HG02610 (cell line): ENCODE results near the gene PCDH9.
"Not testable (repeated sequence)": the region's sequence is repeated elsewhere in the genome, so short reads cannot be mapped to it uniquely, and the experiment has no call there.

Experiments
- ATAC-seq: cut with Tn5 transposase; IDR thresholded peaks from one replicate; pipeline ENCODE4 v1.9.1; 2021; ENCODE audit warnings: mild to moderate bottlenecking, moderate library complexity; ENCODE audit not compliant: unreplicated experiment

PCDH9 gene

GRCh38 chr13:66927562-66927961 lies 302.6 kb downstream of the PCDH9 start:
- no peak for ATAC-seq

- no peak for ATAC-seq
Measured at GRCh38 chr13:66926851-66927524, 303.1 kb downstream of the PCDH9 start.

- no peak for ATAC-seq
Measured at GRCh38 chr13:66926200-66926850, 303.8 kb downstream of the PCDH9 start.

DNA sequence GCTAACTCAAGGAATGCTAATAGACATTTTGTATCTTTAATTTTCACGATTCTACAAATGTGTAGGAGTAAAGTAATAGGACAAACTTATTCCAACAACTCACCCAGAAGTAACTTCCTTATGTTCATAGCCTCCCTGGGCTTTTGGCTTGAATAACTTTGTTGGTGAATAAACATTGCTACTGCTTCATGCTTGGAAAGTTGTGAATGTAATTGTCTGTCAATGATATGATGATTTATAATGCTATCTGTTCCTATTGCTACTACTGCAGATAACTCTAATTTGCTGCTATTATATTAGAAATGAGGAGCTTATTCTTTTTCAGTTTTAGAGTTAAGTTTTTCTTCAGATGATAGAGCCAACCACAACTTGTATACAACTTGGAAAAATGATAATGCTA lies 307.7 kb downstream of the PCDH9 start:
- ATAC-seq = no peak

GRCh38 chr13:66921437-66921836 lies 308.7 kb downstream of the PCDH9 start:
- ATAC-seq = no peak

- ATAC-seq = no peak
Measured at GRCh38 chr13:66915596-66916185, 314.4 kb downstream of the PCDH9 start.

- no peak for ATAC-seq
Measured at GRCh38 chr13:66914155-66914554, 316.0 kb downstream of the PCDH9 start.

GRCh38 chr13:66911411-66911939 lies 318.7 kb downstream of the PCDH9 start:
- no peak for ATAC-seq

- no peak for ATAC-seq
Measured at GRCh38 chr13:66899955-66900354, 330.2 kb downstream of the PCDH9 start.

DNA sequence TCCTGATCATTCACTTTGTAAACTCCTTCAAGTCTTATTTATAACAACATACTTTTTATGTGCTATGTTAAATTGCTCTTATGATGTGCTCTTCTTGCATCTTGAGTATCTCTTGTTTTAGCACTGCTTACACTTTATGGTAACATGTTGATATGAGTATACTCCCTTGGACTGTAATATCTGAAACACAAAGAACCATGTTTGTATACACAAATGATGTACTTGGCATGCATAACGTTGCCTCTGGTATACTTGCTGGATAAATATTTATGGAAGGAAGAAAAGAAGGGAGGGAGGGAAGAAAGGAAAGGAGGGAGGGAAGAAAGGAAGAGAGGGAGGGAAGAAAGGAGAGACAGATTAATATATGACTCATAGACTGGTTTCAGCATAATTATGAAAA lies 333.2 kb downstream of the PCDH9 start:
- ATAC-seq = no peak

- no peak for ATAC-seq
Measured at GRCh38 chr13:66895780-66896179, 334.4 kb downstream of the PCDH9 start.

- no peak for ATAC-seq
Measured at GRCh38 chr13:66895320-66895719, 334.8 kb downstream of the PCDH9 start.

DNA sequence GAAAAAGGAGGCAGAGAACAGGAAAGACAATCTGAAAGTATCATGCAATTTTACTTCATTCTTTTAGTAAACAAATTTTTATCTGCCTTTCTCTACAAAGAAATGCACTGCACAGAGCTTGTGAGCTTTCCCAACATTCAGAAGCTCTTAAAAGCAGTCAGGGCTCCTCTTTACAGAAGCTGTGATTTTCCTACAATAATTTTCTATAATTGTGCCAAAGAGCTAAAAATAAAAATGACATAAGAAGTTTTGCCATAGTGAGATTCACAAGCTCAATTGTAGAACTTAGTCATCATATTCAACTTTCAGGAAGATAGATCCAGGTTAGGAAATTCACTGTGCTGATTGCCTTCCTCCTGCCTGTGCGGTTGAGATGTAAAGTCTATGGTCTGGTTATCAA lies 341.4 kb downstream of the PCDH9 start:
- ATAC-seq = no peak

- ATAC-seq = peak; percentile 62
Measured at GRCh38 chr13:66887088-66887487, 343.0 kb downstream of the PCDH9 start.

- ATAC-seq = no peak
Measured at GRCh38 chr13:66886264-66886663, 343.9 kb downstream of the PCDH9 start.

GRCh38 chr13:66881170-66881569 lies 349.0 kb downstream of the PCDH9 start:
- not testable (repeated sequence) for ATAC-seq

DNA sequence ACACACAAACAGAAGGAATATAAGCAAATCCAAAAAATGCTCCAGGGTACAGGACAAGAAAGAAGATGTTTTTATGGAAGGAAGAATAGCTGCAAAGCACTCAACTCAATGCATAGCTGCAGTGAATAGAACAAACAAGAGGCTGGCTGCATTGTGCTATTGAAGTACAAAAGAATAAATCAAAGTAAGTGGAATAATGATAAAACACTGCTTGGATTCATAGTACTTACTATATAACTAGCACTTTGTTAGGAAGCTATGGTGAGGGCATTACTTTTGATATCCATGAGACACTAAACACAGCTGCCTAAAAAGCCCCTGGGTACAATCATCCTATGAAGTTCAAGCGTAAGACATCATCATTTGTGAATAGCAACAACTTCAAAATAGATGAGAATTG lies 350.1 kb downstream of the PCDH9 start:
- no peak for ATAC-seq

DNA sequence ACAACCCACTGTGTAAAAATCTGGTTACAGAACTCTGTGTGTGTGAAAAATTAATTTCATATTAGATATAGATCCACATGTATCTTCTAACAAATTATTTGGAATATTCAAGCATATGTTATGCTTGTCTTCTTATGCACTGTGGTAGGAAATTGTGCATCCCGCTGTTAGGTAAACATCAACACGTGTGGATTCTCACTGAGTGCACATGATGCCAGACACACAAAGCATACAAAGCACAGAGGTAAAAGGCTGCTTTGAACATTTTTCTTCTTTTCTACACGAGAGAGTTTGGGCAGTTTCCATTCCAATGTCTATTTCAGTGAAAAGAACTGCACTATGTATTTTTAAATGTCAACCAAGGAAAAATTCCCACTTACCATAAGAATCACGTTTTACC lies 354.9 kb downstream of the PCDH9 start:
- ATAC-seq = no peak

GRCh38 chr13:66864627-66865026 lies 365.5 kb downstream of the PCDH9 start:
- no peak for ATAC-seq

DNA sequence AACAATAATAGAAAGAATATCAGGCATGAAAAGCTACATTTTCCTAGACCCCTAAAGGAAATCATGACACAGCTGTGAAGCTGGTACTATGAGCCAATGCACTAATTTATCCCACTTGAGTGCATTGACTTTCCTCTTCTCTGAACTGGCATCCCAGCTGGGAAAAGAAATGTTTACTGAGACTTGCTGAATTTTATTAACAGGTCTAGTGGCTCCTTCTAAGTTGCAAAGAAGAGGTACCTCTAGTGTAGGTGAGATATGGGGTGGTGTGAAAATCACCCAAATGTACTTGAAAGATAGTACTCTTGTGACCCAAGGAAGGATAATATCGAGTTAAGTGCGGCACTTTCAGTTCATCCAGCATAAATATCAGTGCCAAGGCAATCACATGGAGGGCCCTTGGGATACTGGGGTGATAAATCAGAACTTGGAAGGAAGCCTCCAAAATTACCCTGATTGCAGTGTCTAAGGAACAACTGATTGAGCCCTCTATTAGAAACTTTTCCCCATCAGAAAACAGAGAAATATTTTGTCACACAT lies 369.2 kb downstream of the PCDH9 start:
- ATAC-seq = no peak

DNA sequence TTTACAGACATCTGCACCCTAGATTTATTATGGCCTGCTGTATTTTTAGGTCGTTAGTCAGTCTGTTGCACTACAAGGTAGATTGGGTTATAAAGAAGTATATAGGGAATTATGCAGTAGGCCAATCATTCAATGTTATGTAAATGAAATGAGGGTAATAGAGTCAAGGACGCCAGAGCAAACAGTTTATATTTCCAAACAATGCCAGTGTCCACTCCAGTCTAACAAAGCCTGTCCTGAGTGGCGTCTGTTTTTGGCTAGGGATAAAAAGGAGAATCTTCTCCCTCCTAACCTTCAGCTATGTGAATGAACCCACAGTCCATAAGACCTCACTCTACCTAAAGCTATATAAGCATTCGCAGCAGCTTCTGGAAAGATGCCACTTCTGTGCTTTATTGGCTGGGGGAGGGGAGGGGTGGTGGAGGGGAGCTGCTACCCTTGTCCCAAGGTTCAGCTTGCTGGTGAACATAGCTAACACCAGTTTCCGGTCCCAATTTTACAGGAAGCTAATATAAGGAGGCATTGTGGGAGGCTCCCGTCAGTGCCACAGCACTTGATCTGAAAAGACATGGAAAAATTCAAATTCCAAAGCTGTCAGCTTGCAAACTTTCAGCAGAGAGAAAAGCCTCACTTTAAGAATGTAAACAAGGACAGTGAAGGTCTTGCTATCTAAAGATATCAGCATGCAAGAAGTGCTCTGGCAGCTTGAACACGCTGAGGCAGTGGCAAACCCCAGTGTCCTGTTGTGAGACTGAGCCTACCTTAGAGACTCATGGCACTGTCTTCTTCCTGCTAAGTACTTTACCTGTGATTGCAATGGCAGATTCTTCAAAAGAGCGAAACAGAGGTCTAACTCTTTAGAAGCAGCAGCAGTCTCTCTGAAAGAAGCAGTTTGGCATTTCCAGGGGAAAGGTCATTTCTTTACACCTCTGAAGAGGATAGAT lies 369.9 kb downstream of the PCDH9 start:
- ATAC-seq = no peak
